ENCODE data around the gene SLC30A2. TPM values are rescaled to one million over a fixed set of nuclear protein-coding genes. Genes with fewer than 3 reads are reported as not detected.

The SLC30A2 gene
- total and polyA plus RNA-seq, 10 of the 15 experiments (the other 5 are each of a cell fraction or from before 2014, with no cell fraction given), result 0.13 TPM; not detected in 9

- H3K9me3 ChIP-seq (replicated peaks; ENCODE audit: control insufficient read depth, insufficient read depth, low read length), result no peaks in the 10 kb centered on the region
- in situ Hi-C loops (cut with MboI) (no loop called here), intact Hi-C loops (cut with micrococcal nuclease; ENCODE audit: unreplicated experiment) (no loop called here)
- H3K9ac ChIP-seq (ENCODE audit: control insufficient read depth, insufficient read depth, low read length), result no peak overlapping the region
- no peaks in the 10 kb centered on the region for H3K27me3 ChIP-seq (replicated peaks in 1 of 2; ENCODE audit: control insufficient read depth in 2 of 2, insufficient read depth in 2 of 2, low read length in 1 of 2)
- no peaks in the 10 kb centered on the region for H4K20me1 ChIP-seq (ENCODE audit: control insufficient read depth, insufficient read depth)
- FAIRE-seq, result no peak
- no peak overlapping the region for H3K4me2 ChIP-seq (ENCODE audit: control insufficient read depth, insufficient read depth)
- H3K4me1 ChIP-seq (ENCODE audit: control insufficient read depth, insufficient read depth, low read length), result peaks cover 8% of the 10 kb centered on the region; the same call in 1 of the 2 replicates
- ChIA-PET POLR2A (no interaction called here), CTCF (no interaction called here), RAD21 (ENCODE audit: unreplicated experiment) (no interaction called here), SMC1A (ENCODE audit: uncharacterized antibody, unreplicated experiment) (no interaction called here)
- WGBS (ENCODE audit: insufficient coverage, insufficient replicate concordance, low lambda C conversion rate, missing lambda C conversion rate), result 65% methylated on average over 2 of the region's 2 CpGs
- H3K36me3 ChIP-seq (ENCODE audit: control insufficient read depth in 2 of 2, insufficient read depth in 2 of 2, low read length in 1 of 2), result no peaks in the 10 kb centered on the region
- TF ChIP-seq MAX (IDR thresholded peaks at IDR 0.05; ENCODE audit: low read depth, low read length), result no peak
- no peak overlapping the region for H2AFZ ChIP-seq (ENCODE audit: control insufficient read depth, low read depth, low read length)
- H3K79me2 ChIP-seq (ENCODE audit: control insufficient read depth, insufficient read depth, low read length), result no peaks in the 10 kb centered on the region
- ATAC-seq, result no peak
- DNase-seq (ENCODE audit: low read depth, low spot score), result no peak
- H3K27ac ChIP-seq (ENCODE audit: control insufficient read depth, insufficient read depth), result no peak overlapping the region
- H3K4me3 ChIP-seq, result no peak overlapping the region
- BruUV-seq (replicated peaks), result no TSS peak
These were observed 30.6 kb downstream of the SLC30A2 start for GRCh38 chr1:26015358-26015757.

GRCh38 chr1:26014179-26014578, 31.7 kb downstream of the SLC30A2 start:
- in situ Hi-C loops (cut with MboI), result no loop called here
- no peak overlapping the region for H2AFZ ChIP-seq (ENCODE audit: control insufficient read depth, low read depth, low read length)
- peaks cover 4% of the 10 kb centered on the region; the same call in 1 of the 2 replicates for H3K4me1 ChIP-seq (ENCODE audit: control insufficient read depth, insufficient read depth, low read length)
- no peak overlapping the region for H3K27ac ChIP-seq (ENCODE audit: control insufficient read depth, insufficient read depth)
- WGBS (ENCODE audit: insufficient coverage, insufficient replicate concordance, low lambda C conversion rate, missing lambda C conversion rate), result 72% methylated on average over 2 of the region's 2 CpGs
- no peaks in the 10 kb centered on the region for H3K36me3 ChIP-seq (ENCODE audit: control insufficient read depth in 2 of 2, insufficient read depth in 2 of 2, low read length in 1 of 2)
- H3K9me3 ChIP-seq (replicated peaks; ENCODE audit: control insufficient read depth, insufficient read depth, low read length), result no peaks in the 10 kb centered on the region
- ChIA-PET RAD21 (ENCODE audit: unreplicated experiment) (no interaction called here), CTCF (interaction anchor here (1.2 to 1.3 kb wide), 2 partner anchors 16 to 119 kb away, joined by 4 to 5 read pairs; partner anchors contain the start of gene PAFAH2), SMC1A (ENCODE audit: uncharacterized antibody, unreplicated experiment) (interaction anchor here (0.7 kb wide), 1 partner anchor 373 kb away, joined by 4 read pairs; no protein-coding TSS in a partner anchor), POLR2A (no interaction called here)
- DNase-seq (ENCODE audit: low read depth, low spot score) (no peak), FAIRE-seq (no peak), ATAC-seq (no peak)
- no peak overlapping the region for H3K4me2 ChIP-seq (ENCODE audit: control insufficient read depth, insufficient read depth)
- no peaks in the 10 kb centered on the region for H3K79me2 ChIP-seq (ENCODE audit: control insufficient read depth, insufficient read depth, low read length)
- no TSS peak for BruUV-seq (replicated peaks)
- no peak for TF ChIP-seq SP1 (IDR thresholded peaks at IDR 0.05; ENCODE audit: low read depth, low read length)
- no peak for TF ChIP-seq IKZF1 (conservative IDR thresholded peaks at IDR 0.05)
- TF ChIP-seq, protein P1, sequence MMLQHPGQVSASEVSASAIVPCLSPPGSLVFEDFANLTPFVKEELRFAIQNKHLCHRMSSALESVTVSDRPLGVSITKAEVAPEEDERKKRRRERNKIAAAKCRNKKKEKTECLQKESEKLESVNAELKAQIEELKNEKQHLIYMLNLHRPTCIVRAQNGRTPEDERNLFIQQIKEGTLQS (IDR thresholded peaks at IDR 0.05; ENCODE audit: borderline replicate concordance, extremely low read depth, low read depth, low read length), result no peak
- no peak for TF ChIP-seq POU2F2 (IDR thresholded peaks at IDR 0.05; ENCODE audit: borderline replicate concordance, low read depth, low read length)
- TF ChIP-seq TBL1XR1 (IDR thresholded peaks at IDR 0.05; ENCODE audit: low read depth, low read length), result no peak
- TF ChIP-seq WRNIP1 (IDR thresholded peaks at IDR 0.05; ENCODE audit: borderline replicate concordance, low read depth, low read length), result no peak
- no peak for TF ChIP-seq IKZF2 (IDR thresholded peaks at IDR 0.05)
- no peak for TF ChIP-seq SUZ12 (IDR thresholded peaks at IDR 0.05; ENCODE audit: unreplicated experiment)
- TF ChIP-seq MYC (IDR thresholded peaks at IDR 0.05; ENCODE audit: insufficient read depth, insufficient read length, insufficient replicate concordance, low read length, severe bottlenecking), result no peak
- no peak for TF ChIP-seq MXI1 (IDR thresholded peaks at IDR 0.05; ENCODE audit: low read depth, low read length)
- TF ChIP-seq, protein P2, sequence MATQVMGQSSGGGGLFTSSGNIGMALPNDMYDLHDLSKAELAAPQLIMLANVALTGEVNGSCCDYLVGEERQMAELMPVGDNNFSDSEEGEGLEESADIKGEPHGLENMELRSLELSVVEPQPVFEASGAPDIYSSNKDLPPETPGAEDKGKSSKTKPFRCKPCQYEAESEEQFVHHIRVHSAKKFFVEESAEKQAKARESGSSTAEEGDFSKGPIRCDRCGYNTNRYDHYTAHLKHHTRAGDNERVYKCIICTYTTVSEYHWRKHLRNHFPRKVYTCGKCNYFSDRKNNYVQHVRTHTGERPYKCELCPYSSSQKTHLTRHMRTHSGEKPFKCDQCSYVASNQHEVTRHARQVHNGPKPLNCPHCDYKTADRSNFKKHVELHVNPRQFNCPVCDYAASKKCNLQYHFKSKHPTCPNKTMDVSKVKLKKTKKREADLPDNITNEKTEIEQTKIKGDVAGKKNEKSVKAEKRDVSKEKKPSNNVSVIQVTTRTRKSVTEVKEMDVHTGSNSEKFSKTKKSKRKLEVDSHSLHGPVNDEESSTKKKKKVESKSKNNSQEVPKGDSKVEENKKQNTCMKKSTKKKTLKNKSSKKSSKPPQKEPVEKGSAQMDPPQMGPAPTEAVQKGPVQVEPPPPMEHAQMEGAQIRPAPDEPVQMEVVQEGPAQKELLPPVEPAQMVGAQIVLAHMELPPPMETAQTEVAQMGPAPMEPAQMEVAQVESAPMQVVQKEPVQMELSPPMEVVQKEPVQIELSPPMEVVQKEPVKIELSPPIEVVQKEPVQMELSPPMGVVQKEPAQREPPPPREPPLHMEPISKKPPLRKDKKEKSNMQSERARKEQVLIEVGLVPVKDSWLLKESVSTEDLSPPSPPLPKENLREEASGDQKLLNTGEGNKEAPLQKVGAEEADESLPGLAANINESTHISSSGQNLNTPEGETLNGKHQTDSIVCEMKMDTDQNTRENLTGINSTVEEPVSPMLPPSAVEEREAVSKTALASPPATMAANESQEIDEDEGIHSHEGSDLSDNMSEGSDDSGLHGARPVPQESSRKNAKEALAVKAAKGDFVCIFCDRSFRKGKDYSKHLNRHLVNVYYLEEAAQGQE (IDR thresholded peaks at IDR 0.05; ENCODE audit: low read depth, low read length), result no peak
- H4K20me1 ChIP-seq (ENCODE audit: control insufficient read depth, insufficient read depth), result no peaks in the 10 kb centered on the region
- intact Hi-C loops (cut with micrococcal nuclease; ENCODE audit: unreplicated experiment), result no loop called here
- H3K9ac ChIP-seq (ENCODE audit: control insufficient read depth, insufficient read depth, low read length), result no peak overlapping the region
- H3K27me3 ChIP-seq (replicated peaks in 1 of 2; ENCODE audit: control insufficient read depth in 2 of 2, insufficient read depth in 2 of 2, low read length in 1 of 2), result no peaks in the 10 kb centered on the region
- H3K4me3 ChIP-seq, result no peak overlapping the region
